Anterior cingulate cortex (tissue), 58 donors: ENCODE data around the gene ZNF708.
"Not testable (repeated sequence)": the region's sequence is repeated elsewhere in the genome, so short reads cannot be mapped to it uniquely, and the experiment has no call there.

Source experiments
- DNase-seq, 58 donors: peaks; one replicate each; lab custom pipeline; 2025; lab: John Stamatoyannopoulos, UW

Gene ZNF708

DNA sequence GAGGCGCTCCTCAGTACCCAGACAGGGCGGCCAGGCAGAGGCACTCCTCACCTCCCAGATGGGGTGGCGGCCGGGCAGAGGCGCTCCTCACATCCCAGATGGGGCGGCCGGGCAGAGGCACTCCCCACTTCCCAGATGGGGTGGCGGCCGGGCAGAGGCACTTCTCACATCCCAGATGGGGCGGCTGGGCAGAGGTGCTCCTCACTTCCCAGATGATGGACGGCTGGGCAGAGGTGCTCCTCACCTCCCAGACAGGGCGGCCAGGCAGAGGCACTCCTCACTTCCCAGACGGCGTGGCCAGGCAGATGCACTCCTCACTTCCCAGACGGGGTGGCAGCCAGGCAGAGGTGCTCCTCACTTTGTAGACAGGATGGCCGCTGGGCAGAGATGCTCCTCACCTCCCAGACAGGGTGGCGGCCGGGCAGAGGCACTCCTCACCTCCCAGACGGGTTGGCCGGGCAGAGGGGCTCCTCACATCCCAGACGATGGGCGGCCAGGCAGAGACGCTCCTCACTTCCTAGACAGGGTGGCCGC is 68.3 kb downstream of the ZNF708 start:
- not testable (repeated sequence) for DNase-seq

DNA sequence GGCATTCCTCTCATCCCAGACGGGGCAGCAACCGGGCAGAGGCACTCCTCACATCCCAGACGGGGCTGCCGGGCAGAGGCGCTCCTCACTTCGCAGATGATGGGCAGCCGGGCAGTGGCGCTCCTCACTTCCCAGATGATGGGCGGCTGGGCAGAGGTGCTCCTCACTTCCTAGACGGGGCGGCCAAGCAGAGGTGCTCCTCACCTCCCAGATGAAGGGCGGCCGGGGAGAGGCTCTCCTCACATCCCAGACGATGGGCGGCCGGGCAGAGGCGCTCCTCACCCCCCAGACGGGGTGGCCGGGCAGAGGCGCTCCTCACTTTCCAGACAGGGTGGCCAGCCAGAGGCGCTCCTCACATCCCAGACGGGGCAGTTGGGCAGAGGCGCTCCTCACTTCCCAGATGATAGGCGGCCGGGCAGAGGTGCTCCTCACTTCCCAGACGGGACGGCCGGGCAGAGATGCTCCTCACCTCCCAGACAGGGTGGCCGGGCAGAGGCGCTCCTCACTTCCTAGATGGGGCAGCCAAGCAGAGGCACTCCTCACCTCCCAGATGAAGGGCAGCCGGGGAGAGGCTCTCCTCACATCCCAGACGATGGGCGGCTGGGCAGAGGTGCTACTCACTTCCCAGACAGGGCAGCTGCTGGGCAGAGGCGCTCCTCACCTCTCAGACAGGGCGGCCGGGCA is 68.9 kb downstream of the ZNF708 start:
- no peak for DNase-seq

DNA sequence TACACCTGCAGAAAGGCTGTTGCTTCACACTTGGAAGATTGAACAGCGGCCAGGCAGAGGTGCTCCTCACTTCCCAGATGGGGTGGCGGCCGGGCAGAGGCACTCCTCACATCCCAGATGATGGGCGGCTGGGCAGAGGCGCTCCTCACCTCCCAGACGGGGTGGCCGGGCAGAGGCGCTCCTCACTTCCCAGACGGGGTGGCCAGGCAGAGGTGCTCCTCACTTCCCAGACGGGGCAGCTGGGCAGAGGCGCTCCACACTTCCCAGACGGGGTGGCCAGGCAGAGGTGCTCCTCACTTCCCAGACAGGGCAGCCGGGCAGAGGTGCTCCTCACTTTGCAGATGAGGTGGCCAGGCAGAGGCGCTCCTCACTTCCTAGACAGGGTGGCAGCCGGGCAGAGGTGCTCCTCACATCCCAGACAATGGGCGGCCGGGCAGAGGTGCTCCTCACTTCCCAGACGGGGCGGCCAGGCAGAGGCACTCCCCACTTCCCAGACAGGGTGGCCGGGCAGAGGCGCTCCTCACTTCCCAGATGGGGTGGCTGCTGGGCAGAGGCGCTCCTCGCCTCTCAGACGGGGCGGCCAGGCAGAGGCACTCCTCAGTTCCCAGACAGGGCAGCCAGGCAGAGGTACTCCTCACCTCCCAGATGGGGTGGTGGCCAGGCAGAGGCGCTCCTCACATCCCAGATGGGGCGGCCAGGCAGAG is 69.6 kb downstream of the ZNF708 start:
- not testable (repeated sequence) for DNase-seq

DNA sequence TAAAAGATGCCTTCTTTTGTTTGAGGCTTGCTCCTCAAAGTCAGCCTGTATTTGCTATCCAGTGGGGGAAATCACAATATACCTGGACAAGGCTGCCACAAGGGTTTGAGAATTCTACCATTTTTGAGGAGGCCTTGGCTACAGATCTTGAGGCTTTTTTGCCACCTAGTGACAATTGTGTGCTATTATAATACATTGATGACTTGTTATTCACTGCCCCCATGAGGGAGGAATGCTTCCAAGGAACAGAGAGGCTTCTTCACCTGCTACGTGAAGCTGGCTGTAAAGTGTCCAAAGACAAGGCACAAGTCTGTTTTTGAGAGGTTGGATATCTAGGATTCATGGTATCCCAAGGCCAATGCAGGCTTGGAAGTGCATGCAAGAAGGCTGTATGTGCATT is 72.5 kb downstream of the ZNF708 start:
- no peak for DNase-seq
